ENCODE results near the gene PERP.
"Not testable (repeated sequence)": the region's sequence is repeated elsewhere in the genome, so short reads cannot be mapped to it uniquely, and the experiment has no call there.

The PERP gene

GRCh38 chr6:138107078-138107751 is at the start of gene PERP:
Gene PERP, minus strand, starts transcription at chr6:138107419. Its CDS starts 79 bp downstream, at chr6:138107340.
- Histone ChIP-seq H3K9me3 (ENCODE audit: control insufficient read depth, low read depth, low read length) (no peaks in the 10 kb centered on the region), H3K27me3 (ENCODE audit: control insufficient read depth, insufficient read depth, low read length) (peaks cover 14% of the 10 kb centered on the region), H3K9ac (ENCODE audit: low read length) (peak within 1 kb of the TSS; percentile 76), H3K4me3 (ENCODE audit: low read length) (peak within 1 kb of the TSS; percentile 69), H3K27ac (ENCODE audit: low read length) (peak within 1 kb of the TSS; percentile 86), H3K36me3 (ENCODE audit: control insufficient read depth, low read depth, low read length) (no peaks in the 10 kb centered on the region), H3K4me1 (ENCODE audit: control insufficient read depth, low read depth, low read length) (peaks cover 24% of the 10 kb centered on the region)

DNA sequence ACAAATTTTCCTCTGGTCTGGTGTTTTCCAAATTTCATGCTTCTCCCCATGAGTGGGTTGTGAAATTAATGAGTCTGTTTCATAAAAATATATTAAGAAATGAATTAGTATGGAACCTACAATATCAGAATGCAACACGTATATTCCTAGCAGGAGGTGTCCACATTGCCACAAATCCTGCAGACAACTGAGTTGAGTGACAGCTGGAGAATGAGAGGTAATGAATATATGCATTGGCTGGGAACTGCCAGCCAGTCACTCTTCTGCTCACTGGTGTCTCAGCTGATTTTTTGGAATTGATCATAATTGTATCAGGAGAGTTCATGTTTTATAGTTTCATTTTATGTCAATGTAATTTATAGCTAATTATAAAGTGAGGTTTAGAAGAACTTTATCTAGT is 48.2 kb upstream of the PERP start:
- Histone ChIP-seq H3K4me3 (ENCODE audit: low read length) (no peak overlapping the region), H3K9me3 (ENCODE audit: control insufficient read depth, low read depth, low read length) (peaks cover 5% of the 10 kb centered on the region), H3K27ac (ENCODE audit: low read length) (no peak overlapping the region), H3K4me1 (ENCODE audit: control insufficient read depth, low read depth, low read length) (no peaks in the 10 kb centered on the region), H3K27me3 (ENCODE audit: control insufficient read depth, insufficient read depth, low read length) (peaks cover 3% of the 10 kb centered on the region), H3K36me3 (ENCODE audit: control insufficient read depth, low read depth, low read length) (no peaks in the 10 kb centered on the region), H3K9ac (ENCODE audit: low read length) (no peak overlapping the region)

GRCh38 chr6:138146544-138146943 is 39.3 kb upstream of the PERP start:
- Histone ChIP-seq H3K27me3 (ENCODE audit: control insufficient read depth, insufficient read depth, low read length) (no peaks in the 10 kb centered on the region), H3K9me3 (ENCODE audit: control insufficient read depth, low read depth, low read length) (no peaks in the 10 kb centered on the region), H3K4me1 (ENCODE audit: control insufficient read depth, low read depth, low read length) (no peaks in the 10 kb centered on the region), H3K4me3 (ENCODE audit: low read length) (no peak overlapping the region), H3K36me3 (ENCODE audit: control insufficient read depth, low read depth, low read length) (no peaks in the 10 kb centered on the region), H3K27ac (ENCODE audit: low read length) (no peak overlapping the region), H3K9ac (ENCODE audit: low read length) (no peak overlapping the region)

GRCh38 chr6:138145402-138145801 is 38.2 kb upstream of the PERP start:
- Histone ChIP-seq H3K9me3 (ENCODE audit: control insufficient read depth, low read depth, low read length) (no peaks in the 10 kb centered on the region), H3K27ac (ENCODE audit: low read length) (no peak overlapping the region), H3K27me3 (ENCODE audit: control insufficient read depth, insufficient read depth, low read length) (no peaks in the 10 kb centered on the region), H3K9ac (ENCODE audit: low read length) (no peak overlapping the region), H3K36me3 (ENCODE audit: control insufficient read depth, low read depth, low read length) (no peaks in the 10 kb centered on the region), H3K4me1 (ENCODE audit: control insufficient read depth, low read depth, low read length) (no peaks in the 10 kb centered on the region), H3K4me3 (ENCODE audit: low read length) (no peak overlapping the region)

GRCh38 chr6:138142806-138143205 is 35.6 kb upstream of the PERP start:
- no peaks in the 10 kb centered on the region for H3K36me3 ChIP-seq (ENCODE audit: control insufficient read depth, low read depth, low read length)
- H3K4me1 ChIP-seq (ENCODE audit: control insufficient read depth, low read depth, low read length), result no peaks in the 10 kb centered on the region
- no peak overlapping the region for H3K27ac ChIP-seq (ENCODE audit: low read length)
- H3K9me3 ChIP-seq (ENCODE audit: control insufficient read depth, low read depth, low read length), result no peaks in the 10 kb centered on the region
- H3K27me3 ChIP-seq (ENCODE audit: control insufficient read depth, insufficient read depth, low read length), result no peaks in the 10 kb centered on the region
- no peak overlapping the region for H3K9ac ChIP-seq (ENCODE audit: low read length)
- H3K4me3 ChIP-seq (ENCODE audit: low read length), result no peak overlapping the region

DNA sequence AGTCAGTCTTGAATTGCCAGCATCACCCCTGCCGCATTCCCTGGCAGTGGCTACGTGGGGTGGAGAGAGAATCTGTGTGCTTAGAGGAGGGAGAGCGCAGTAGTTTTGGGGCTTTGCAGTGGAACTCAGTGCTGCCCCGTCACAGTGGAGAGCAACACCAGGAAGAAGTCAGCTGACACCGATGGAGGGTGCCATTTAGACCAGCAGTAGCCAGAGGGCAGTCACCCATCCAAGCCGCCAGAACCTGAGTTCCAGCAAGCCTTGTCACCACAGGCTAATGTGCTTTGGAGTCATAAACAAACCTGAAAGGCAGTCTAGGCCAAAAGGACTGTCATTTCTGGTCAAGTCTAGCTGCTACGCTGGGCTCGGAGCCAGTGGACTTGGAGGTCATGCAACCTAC is 22.0 kb upstream of the PERP start:
- no peaks in the 10 kb centered on the region for H3K4me1 ChIP-seq (ENCODE audit: control insufficient read depth, low read depth, low read length)
- H3K9me3 ChIP-seq (ENCODE audit: control insufficient read depth, low read depth, low read length), result no peaks in the 10 kb centered on the region
- no peak overlapping the region for H3K9ac ChIP-seq (ENCODE audit: low read length)
- no peaks in the 10 kb centered on the region for H3K27me3 ChIP-seq (ENCODE audit: control insufficient read depth, insufficient read depth, low read length)
- no peak overlapping the region for H3K4me3 ChIP-seq (ENCODE audit: low read length)
- no peak overlapping the region for H3K27ac ChIP-seq (ENCODE audit: low read length)
- H3K36me3 ChIP-seq (ENCODE audit: control insufficient read depth, low read depth, low read length), result no peaks in the 10 kb centered on the region

- Histone ChIP-seq H3K36me3 (ENCODE audit: control insufficient read depth, low read depth, low read length) (no peaks in the 10 kb centered on the region), H3K4me1 (ENCODE audit: control insufficient read depth, low read depth, low read length) (no peaks in the 10 kb centered on the region), H3K27ac (ENCODE audit: low read length) (no peak overlapping the region), H3K4me3 (ENCODE audit: low read length) (no peak overlapping the region), H3K9me3 (ENCODE audit: control insufficient read depth, low read depth, low read length) (no peaks in the 10 kb centered on the region), H3K9ac (ENCODE audit: low read length) (no peak overlapping the region), H3K27me3 (ENCODE audit: control insufficient read depth, insufficient read depth, low read length) (no peaks in the 10 kb centered on the region)
Observed at GRCh38 chr6:138128096-138128495, 20.9 kb upstream of the PERP start.

GRCh38 chr6:138124096-138124495 is 16.9 kb upstream of the PERP start:
- Histone ChIP-seq H3K9ac (ENCODE audit: low read length) (no peak overlapping the region), H3K27ac (ENCODE audit: low read length) (no peak overlapping the region), H3K9me3 (ENCODE audit: control insufficient read depth, low read depth, low read length) (no peaks in the 10 kb centered on the region), H3K4me3 (ENCODE audit: low read length) (no peak overlapping the region), H3K4me1 (ENCODE audit: control insufficient read depth, low read depth, low read length) (no peaks in the 10 kb centered on the region), H3K36me3 (ENCODE audit: control insufficient read depth, low read depth, low read length) (no peaks in the 10 kb centered on the region), H3K27me3 (ENCODE audit: control insufficient read depth, insufficient read depth, low read length) (no peaks in the 10 kb centered on the region)

GRCh38 chr6:138119976-138120375 is 12.8 kb upstream of the PERP start:
- H3K9ac ChIP-seq (ENCODE audit: low read length), result no peak overlapping the region
- H3K4me3 ChIP-seq (ENCODE audit: low read length), result no peak overlapping the region
- H3K36me3 ChIP-seq (ENCODE audit: control insufficient read depth, low read depth, low read length), result no peaks in the 10 kb centered on the region
- no peaks in the 10 kb centered on the region for H3K27me3 ChIP-seq (ENCODE audit: control insufficient read depth, insufficient read depth, low read length)
- no peaks in the 10 kb centered on the region for H3K9me3 ChIP-seq (ENCODE audit: control insufficient read depth, low read depth, low read length)
- no peak overlapping the region for H3K27ac ChIP-seq (ENCODE audit: low read length)
- peaks cover 5% of the 10 kb centered on the region for H3K4me1 ChIP-seq (ENCODE audit: control insufficient read depth, low read depth, low read length)

GRCh38 chr6:138119229-138119628 is 12.0 kb upstream of the PERP start:
- not testable (repeated sequence) for H3K9ac ChIP-seq (ENCODE audit: low read length); H3K9me3 ChIP-seq (ENCODE audit: control insufficient read depth, low read depth, low read length); H3K27me3 ChIP-seq (ENCODE audit: control insufficient read depth, insufficient read depth, low read length); H3K4me3 ChIP-seq (ENCODE audit: low read length); H3K27ac ChIP-seq (ENCODE audit: low read length); H3K4me1 ChIP-seq (ENCODE audit: control insufficient read depth, low read depth, low read length); H3K36me3 ChIP-seq (ENCODE audit: control insufficient read depth, low read depth, low read length)

DNA sequence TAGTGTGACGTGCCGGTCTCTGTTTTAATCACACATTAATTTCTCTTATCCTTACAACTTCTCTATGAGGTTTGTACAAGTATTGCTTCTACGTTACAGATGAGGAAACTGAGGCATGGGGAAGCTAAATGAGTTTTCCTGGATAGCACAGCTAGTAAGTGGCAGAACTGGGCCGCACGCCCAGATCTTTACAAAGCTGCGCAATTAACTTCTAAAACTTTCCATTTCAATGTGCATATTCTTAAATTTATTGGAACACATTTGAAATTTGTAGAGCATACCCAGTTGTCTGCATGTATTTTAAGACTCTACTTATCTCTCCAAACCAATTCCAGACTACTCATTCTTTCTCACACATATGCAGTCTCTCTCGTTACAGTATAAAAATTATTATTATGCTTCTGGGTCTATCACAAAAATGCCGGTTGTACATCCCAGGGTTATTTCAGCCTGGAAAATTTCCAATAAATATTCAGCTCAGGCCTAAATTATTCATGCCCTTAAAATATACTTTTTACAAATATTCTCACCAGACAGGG is 10.2 kb upstream of the PERP start:
- no peak overlapping the region for H3K27ac ChIP-seq (ENCODE audit: low read length)
- H3K9me3 ChIP-seq (ENCODE audit: control insufficient read depth, low read depth, low read length), result no peaks in the 10 kb centered on the region
- H3K27me3 ChIP-seq (ENCODE audit: control insufficient read depth, insufficient read depth, low read length), result no peaks in the 10 kb centered on the region
- no peaks in the 10 kb centered on the region for H3K36me3 ChIP-seq (ENCODE audit: control insufficient read depth, low read depth, low read length)
- peaks cover 5% of the 10 kb centered on the region for H3K4me1 ChIP-seq (ENCODE audit: control insufficient read depth, low read depth, low read length)
- H3K4me3 ChIP-seq (ENCODE audit: low read length), result no peak overlapping the region
- H3K9ac ChIP-seq (ENCODE audit: low read length), result no peak overlapping the region

DNA sequence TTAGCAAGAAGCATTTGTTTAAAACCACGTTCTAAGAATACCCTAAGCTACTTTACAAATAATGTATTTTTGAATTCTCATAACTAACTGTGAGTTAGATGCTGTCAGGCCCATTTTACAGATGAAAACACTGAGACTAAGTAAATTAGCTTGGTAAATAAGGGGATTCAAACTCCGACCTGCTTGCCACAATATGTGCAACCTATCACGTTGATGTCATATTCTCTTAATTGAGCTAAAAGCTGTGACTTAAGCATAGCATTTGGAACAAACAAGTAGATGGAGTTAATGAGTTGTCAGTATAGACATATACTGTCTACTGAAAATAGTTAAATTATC is 9.4 kb upstream of the PERP start:
- no peak overlapping the region for H3K9ac ChIP-seq (ENCODE audit: low read length)
- no peaks in the 10 kb centered on the region for H3K27me3 ChIP-seq (ENCODE audit: control insufficient read depth, insufficient read depth, low read length)
- no peaks in the 10 kb centered on the region for H3K36me3 ChIP-seq (ENCODE audit: control insufficient read depth, low read depth, low read length)
- H3K4me3 ChIP-seq (ENCODE audit: low read length), result no peak overlapping the region
- no peaks in the 10 kb centered on the region for H3K9me3 ChIP-seq (ENCODE audit: control insufficient read depth, low read depth, low read length)
- H3K27ac ChIP-seq (ENCODE audit: low read length), result no peak overlapping the region
- H3K4me1 ChIP-seq (ENCODE audit: control insufficient read depth, low read depth, low read length), result peaks cover 5% of the 10 kb centered on the region
